Fibroblast of pulmonary artery (primary cell): Measurements from ENCODE around the gene POU3F1.
A peak's percentile ranks its signal among the peaks of the same experiment; 100 is the strongest.

ENCODE experiments used
- DNase-seq: peaks from one replicate; pipeline ENCODE4 v3.0.0-alpha.2; 2010; ENCODE audit warnings: low read depth
- H3K4me3 ChIP-seq: replicated peaks from 2 replicates; pipeline ENCODE4 v1.5.1; 2011; ENCODE audit warnings: low read depth, mild to moderate bottlenecking, control low read depth, low read length, moderate library complexity
- CTCF ChIP-seq: IDR thresholded peaks from 2 replicates; pipeline ENCODE4 v1.5.1; 2011; ENCODE audit warnings: mild to moderate bottlenecking, control low read depth, low read length, inconsistent platforms; ENCODE audit errors: missing control alignments

POU3F1 gene

DNA sequence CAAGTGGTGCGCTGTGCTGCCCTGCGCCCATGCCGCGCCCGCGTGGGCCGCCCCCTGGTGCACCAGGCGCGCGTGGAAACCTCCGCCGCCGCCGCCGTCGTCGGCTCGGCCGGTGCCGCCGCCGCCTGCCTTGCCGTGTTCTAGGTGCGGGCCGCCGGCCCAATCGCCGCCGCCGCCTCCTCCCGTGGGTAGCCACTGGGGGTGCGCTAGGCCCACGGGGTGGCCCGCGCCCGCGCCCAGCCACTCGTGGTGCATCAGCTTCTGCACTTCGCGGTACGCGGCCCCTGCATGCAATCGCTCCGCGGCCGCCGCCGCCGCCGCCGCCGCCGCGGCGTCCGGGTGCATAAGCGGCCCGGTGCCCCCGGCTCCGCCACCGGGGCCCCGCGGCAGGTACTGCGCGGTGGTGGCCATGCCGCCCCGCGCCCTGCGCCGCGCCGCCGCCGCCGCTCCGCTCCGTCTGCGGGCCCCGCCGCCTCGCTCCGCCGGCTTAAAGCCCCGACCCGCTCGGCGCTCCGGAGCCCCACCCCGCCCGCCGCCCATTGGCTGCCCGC lies at the start of gene POU3F1:
Gene POU3F1, minus strand, starts transcription at position 461 of the 551 bp plus-strand sequence. Its CDS starts 50 bp downstream, at position 411.
- peak within 1 kb of the TSS; percentile 50 for H3K4me3 ChIP-seq
- no peak for DNase-seq
- no peak for TF ChIP-seq CTCF

DNA sequence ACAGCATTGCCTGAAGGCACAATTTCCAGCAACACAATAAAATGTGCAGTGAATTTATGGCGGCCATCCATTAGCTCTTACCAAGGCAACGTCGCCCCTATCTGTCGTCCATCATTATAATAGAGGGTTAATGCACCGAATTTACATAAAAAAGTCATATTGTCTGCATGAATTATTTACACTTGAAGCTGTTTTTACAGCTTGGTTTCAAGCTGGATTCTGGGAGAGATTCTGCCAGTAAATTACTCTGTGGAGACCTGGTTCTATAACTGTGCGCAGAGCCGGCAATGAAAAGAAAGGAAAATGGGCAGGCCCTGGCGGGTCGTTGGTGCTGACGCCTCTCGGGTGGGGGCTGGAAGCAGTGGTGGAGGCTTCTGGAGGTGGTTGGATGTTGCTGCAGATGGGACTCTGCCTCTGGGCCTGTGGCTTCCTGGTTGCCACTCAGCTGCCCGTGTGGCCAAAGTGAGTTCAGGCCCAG lies 48.9 kb upstream of the POU3F1 start:
- H3K4me3 ChIP-seq = no peak overlapping the region
- no peak for TF ChIP-seq CTCF
- DNase-seq = no peak

- no peak for TF ChIP-seq CTCF
- H3K4me3 ChIP-seq = no peak overlapping the region
- no peak for DNase-seq
These were observed 48.2 kb upstream of the POU3F1 start for GRCh38 chr1:38094711-38095290.

GRCh38 chr1:38093569-38094520 lies 47.3 kb upstream of the POU3F1 start:
- no peak for DNase-seq
- no peak for TF ChIP-seq CTCF

GRCh38 chr1:38092256-38092655 lies 45.7 kb upstream of the POU3F1 start:
- TF ChIP-seq CTCF = no peak

More at GRCh38 chr1:38093569-38094520, 47.3 kb upstream of the POU3F1 start:
- H3K4me3 ChIP-seq = no peak overlapping the region

DNA sequence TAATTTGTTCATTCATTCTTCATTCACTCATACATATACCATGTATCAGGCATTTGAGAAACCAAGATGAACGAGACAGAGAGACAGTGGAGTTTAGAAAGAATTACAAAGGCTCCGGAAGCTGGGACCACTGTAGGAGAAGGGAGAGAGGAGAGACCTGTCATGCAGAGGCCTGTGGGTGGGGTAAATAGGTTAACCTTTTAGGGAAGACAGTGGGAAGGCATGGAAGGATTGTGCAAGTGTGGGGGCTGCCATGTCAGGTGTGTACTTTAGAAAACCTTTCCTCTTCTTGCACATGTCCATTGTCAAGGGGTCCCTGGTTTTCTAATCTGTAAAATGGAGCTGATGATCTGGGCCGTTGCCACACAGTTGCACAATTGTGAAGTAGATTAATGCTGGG lies 44.2 kb upstream of the POU3F1 start:
- no peak overlapping the region for H3K4me3 ChIP-seq
- no peak for TF ChIP-seq CTCF
- no peak for DNase-seq

More at GRCh38 chr1:38092256-38092655, 45.7 kb upstream of the POU3F1 start:
- H3K4me3 ChIP-seq = no peak overlapping the region
- no peak for DNase-seq
